Glutamatergic neuron (in vitro differentiated cells): ENCODE results near the gene CD69. TPM values are rescaled to one million over a fixed set of nuclear protein-coding genes. Genes with fewer than 3 reads are reported as not detected.
A peak's percentile ranks its signal among the peaks of the same experiment; 100 is the strongest.

Source experiments
- DNase-seq: peaks from one replicate; pipeline ENCODE4 v3.0.0; 2022
- H3K27ac Mint-ChIP-seq: one replicate; pipeline ENCODE4 v1.8.0; 2020; ENCODE audit warnings: mild to moderate bottlenecking, mixed read lengths, inconsistent platforms; ENCODE audit not compliant: unreplicated experiment
- H3K27me3 Mint-ChIP-seq: one replicate; pipeline ENCODE4 v1.8.0; 2020; ENCODE audit warnings: mild to moderate bottlenecking, moderate library complexity, mixed read lengths, inconsistent platforms; ENCODE audit not compliant: unreplicated experiment
- H3K36me3 Mint-ChIP-seq: one replicate; pipeline ENCODE4 v1.8.0; 2020; ENCODE audit warnings: mild to moderate bottlenecking, mixed read lengths, inconsistent platforms; ENCODE audit not compliant: unreplicated experiment
- H3K4me1 Mint-ChIP-seq: one replicate; pipeline ENCODE4 v1.8.0; 2020; ENCODE audit warnings: mild to moderate bottlenecking, low read depth, mixed read lengths, inconsistent platforms; ENCODE audit not compliant: unreplicated experiment
- H3K4me3 Mint-ChIP-seq: one replicate; pipeline ENCODE4 v1.8.0; 2020; ENCODE audit warnings: mild to moderate bottlenecking, mixed read lengths, inconsistent platforms; ENCODE audit not compliant: unreplicated experiment
- H3K9me3 Mint-ChIP-seq: one replicate; pipeline ENCODE4 v1.8.0; 2020; ENCODE audit warnings: mild to moderate bottlenecking, moderate library complexity, mixed read lengths, inconsistent platforms; ENCODE audit not compliant: unreplicated experiment
- total RNA-seq: library from RNA; stranded (reverse); fragmentation: NEBNext Ultra II Directional; extraction: Animal tissue kit (Norgen Biotek cat#: 25700); gene quantifications from one replicate; pipeline ENCODE4 v1.2.1, GENCODE V29; 2021; ENCODE audit not compliant: unreplicated experiment
- TF ChIP-seq, protein P1 (sequence below): fragments of 200-600 bp; sonication (generic); IDR thresholded peaks from one replicate; pipeline ENCODE4 v1.5.0; 2021; ENCODE audit not compliant: partially characterized antibody, unreplicated experiment

CD69 gene
- total RNA-seq, 1 donor from 2014 or later: not detected

DNA sequence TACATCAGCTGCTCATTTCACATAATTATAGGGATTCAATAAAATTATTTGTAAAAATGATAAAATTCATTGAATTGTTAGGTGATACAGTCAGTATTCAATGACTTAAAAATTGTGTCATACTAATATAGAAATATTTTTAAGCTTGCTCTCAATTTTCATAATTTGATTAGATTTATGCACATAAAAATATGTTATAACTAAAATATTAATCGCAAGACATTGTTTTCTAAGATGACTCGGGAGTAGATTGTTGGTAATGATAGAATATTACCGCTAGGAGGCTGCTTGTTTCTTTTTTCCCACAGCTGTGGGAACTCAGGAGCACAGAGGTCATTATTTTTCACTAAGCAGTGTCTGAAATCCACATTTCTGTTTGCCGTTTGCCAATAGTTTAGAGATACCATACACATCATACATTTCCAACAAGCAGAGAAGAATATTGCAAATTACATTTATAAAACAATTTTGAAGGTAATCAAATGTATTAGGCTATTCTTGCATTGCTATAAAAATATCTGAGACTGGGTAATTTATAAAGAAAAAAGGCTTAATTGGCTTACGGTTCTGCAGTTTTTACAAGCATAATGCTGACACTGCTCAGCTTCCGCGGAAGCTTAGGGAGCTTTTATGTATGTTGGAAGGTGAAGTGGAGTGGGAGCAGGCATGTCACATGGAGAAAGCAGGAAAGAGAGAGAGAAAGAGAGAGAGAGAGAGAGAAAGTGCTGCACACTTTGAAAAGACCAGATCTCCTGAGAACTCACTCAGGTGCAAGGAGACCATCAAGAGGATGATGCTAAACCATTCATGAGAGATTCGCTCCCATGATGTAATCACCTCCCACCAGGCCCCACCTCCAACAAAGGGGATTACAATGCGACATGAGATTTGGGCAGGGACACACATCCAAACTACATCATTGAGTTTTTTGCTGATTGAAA lies 9.2 kb downstream of the CD69 start:
- no peaks in the 10 kb centered on the region for H3K9me3 Mint-ChIP-seq

GRCh38 chr12:9750276-9751203 lies 10.2 kb downstream of the CD69 start:
- TF ChIP-seq, protein P1, sequence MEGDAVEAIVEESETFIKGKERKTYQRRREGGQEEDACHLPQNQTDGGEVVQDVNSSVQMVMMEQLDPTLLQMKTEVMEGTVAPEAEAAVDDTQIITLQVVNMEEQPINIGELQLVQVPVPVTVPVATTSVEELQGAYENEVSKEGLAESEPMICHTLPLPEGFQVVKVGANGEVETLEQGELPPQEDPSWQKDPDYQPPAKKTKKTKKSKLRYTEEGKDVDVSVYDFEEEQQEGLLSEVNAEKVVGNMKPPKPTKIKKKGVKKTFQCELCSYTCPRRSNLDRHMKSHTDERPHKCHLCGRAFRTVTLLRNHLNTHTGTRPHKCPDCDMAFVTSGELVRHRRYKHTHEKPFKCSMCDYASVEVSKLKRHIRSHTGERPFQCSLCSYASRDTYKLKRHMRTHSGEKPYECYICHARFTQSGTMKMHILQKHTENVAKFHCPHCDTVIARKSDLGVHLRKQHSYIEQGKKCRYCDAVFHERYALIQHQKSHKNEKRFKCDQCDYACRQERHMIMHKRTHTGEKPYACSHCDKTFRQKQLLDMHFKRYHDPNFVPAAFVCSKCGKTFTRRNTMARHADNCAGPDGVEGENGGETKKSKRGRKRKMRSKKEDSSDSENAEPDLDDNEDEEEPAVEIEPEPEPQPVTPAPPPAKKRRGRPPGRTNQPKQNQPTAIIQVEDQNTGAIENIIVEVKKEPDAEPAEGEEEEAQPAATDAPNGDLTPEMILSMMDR: peak; percentile 87
- no peak overlapping the region for H3K4me3 Mint-ChIP-seq
- no peak for DNase-seq
- H3K9me3 Mint-ChIP-seq: no peaks in the 10 kb centered on the region
- no peaks in the 10 kb centered on the region for H3K36me3 Mint-ChIP-seq
- no peaks in the 10 kb centered on the region for H3K4me1 Mint-ChIP-seq
- H3K27me3 Mint-ChIP-seq: no peaks in the 10 kb centered on the region
- H3K27ac Mint-ChIP-seq: no peak overlapping the region

More for the DNA sequence above, 9.2 kb downstream of the CD69 start:
- Mint-ChIP-seq H3K27me3 (no peaks in the 10 kb centered on the region), H3K27ac (no peak overlapping the region), H3K36me3 (no peaks in the 10 kb centered on the region), H3K4me3 (no peak overlapping the region), H3K4me1 (no peaks in the 10 kb centered on the region)
- TF ChIP-seq, protein P1: peak; percentile 23
- DNase-seq: no peak

DNA sequence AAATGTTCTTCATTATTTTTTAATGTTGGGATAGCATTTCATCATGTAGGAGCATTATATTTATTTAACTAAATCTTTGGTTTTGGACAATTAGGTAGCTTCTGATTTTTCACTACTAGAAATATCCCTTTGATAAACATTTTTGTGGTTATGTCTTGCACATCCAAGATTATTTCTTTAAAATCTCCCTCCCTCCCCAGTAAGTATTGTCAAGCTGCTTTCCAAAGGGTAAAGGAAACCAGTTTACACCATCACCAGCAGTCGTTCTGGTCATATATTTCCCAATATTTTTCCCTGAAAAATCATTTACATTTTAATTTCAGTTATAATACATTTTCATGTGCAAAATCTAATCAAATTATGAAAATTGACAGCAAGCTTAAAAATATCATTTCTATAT lies 11.1 kb downstream of the CD69 start:
- Mint-ChIP-seq H3K36me3 (no peaks in the 10 kb centered on the region), H3K27ac (no peak overlapping the region), H3K27me3 (no peaks in the 10 kb centered on the region), H3K4me3 (no peak overlapping the region), H3K9me3 (no peaks in the 10 kb centered on the region), H3K4me1 (no peaks in the 10 kb centered on the region)
- TF ChIP-seq, protein P1: no peak
- DNase-seq: no peak

GRCh38 chr12:9745199-9745598 lies 15.5 kb downstream of the CD69 start:
- Mint-ChIP-seq H3K4me1 (no peaks in the 10 kb centered on the region), H3K36me3 (no peaks in the 10 kb centered on the region), H3K4me3 (no peak overlapping the region), H3K27me3 (no peaks in the 10 kb centered on the region), H3K27ac (no peak overlapping the region), H3K9me3 (no peaks in the 10 kb centered on the region)
- TF ChIP-seq, protein P1: no peak
- no peak for DNase-seq
